BLaER1 (cell line): ENCODE data around the gene VEGFA.

ENCODE experiments used
- H3K27ac ChIP-seq: shearing (Covaris generic); formaldehyde crosslinking; 2 replicates; pipeline ENCODE4 v1.8.1; 2022
- H3K27me3 ChIP-seq: shearing (Covaris generic); formaldehyde crosslinking; 2 replicates; pipeline ENCODE4 v1.8.1; 2022
- H3K36me3 ChIP-seq: shearing (Covaris generic); formaldehyde crosslinking; 2 replicates; pipeline ENCODE4 v1.8.1; 2022
- H3K4me1 ChIP-seq: shearing (Covaris generic); formaldehyde crosslinking; 2 replicates; pipeline ENCODE4 v1.8.1; 2022
- H3K4me2 ChIP-seq: shearing (Covaris generic); formaldehyde crosslinking; 2 replicates; pipeline ENCODE4 v1.8.1; 2022
- H3K4me3 ChIP-seq: shearing (Covaris generic); formaldehyde crosslinking; 2 replicates; pipeline ENCODE4 v1.8.1; 2022
- H3K9ac ChIP-seq: shearing (Covaris generic); formaldehyde crosslinking; 2 replicates; pipeline ENCODE4 v1.8.1; 2022
- H3K9me3 ChIP-seq: shearing (Covaris generic); formaldehyde crosslinking; 2 replicates; pipeline ENCODE4 v1.8.1; 2022
- H4K20me1 ChIP-seq: shearing (Covaris generic); formaldehyde crosslinking; 2 replicates; pipeline ENCODE4 v1.8.1; 2022
- Cebpa-rat ChIP-seq: shearing (Covaris generic); IDR thresholded peaks from 2 replicates; pipeline ENCODE4 v1.8.1; 2022

The VEGFA gene

GRCh38 chr6:43765776-43766499, 4.1 kb upstream of the VEGFA start:
- H3K27me3 ChIP-seq, result no peaks in the 10 kb centered on the region

GRCh38 chr6:43766500-43766853, 3.5 kb upstream of the VEGFA start:
- Histone ChIP-seq H3K27ac (no peak overlapping the region), H3K4me1 (peaks cover 5% of the 10 kb centered on the region; the same call in 1 of the 2 replicates), H4K20me1 (peaks cover 12% of the 10 kb centered on the region; the same call in 1 of the 2 replicates), H3K4me2 (no peak overlapping the region), H3K9ac (no peak overlapping the region), H3K4me3 (no peak overlapping the region), H3K36me3 (no peaks in the 10 kb centered on the region), H3K27me3 (no peaks in the 10 kb centered on the region), H3K9me3 (no peaks in the 10 kb centered on the region)
- no peak for TF ChIP-seq Cebpa-rat

More at GRCh38 chr6:43765776-43766499, 4.1 kb upstream of the VEGFA start:
- H3K27ac ChIP-seq, result no peak overlapping the region
- no peaks in the 10 kb centered on the region for H3K36me3 ChIP-seq
- H4K20me1 ChIP-seq, result peaks cover 8% of the 10 kb centered on the region; the same call in 1 of the 2 replicates
- H3K4me2 ChIP-seq, result no peak overlapping the region
- H3K9me3 ChIP-seq, result no peaks in the 10 kb centered on the region
- no peak for TF ChIP-seq Cebpa-rat
- peaks cover 5% of the 10 kb centered on the region; the same call in 1 of the 2 replicates for H3K4me1 ChIP-seq
- no peak overlapping the region for H3K4me3 ChIP-seq
- no peak overlapping the region for H3K9ac ChIP-seq

GRCh38 chr6:43766964-43767461, 3.0 kb upstream of the VEGFA start:
- Histone ChIP-seq H3K4me1 (peaks cover 5% of the 10 kb centered on the region), H3K4me3 (no peak overlapping the region), H3K9me3 (no peaks in the 10 kb centered on the region), H3K27me3 (no peaks in the 10 kb centered on the region), H3K9ac (no peak overlapping the region), H3K4me2 (no peak overlapping the region), H4K20me1 (peaks cover 12% of the 10 kb centered on the region; the same call in 1 of the 2 replicates), H3K36me3 (no peaks in the 10 kb centered on the region), H3K27ac (no peak overlapping the region)
- no peak for TF ChIP-seq Cebpa-rat

- Histone ChIP-seq H3K27me3 (no peaks in the 10 kb centered on the region), H3K4me3 (no peak overlapping the region), H3K9ac (no peak overlapping the region), H3K4me1 (peaks cover 12% of the 10 kb centered on the region), H3K27ac (no peak overlapping the region), H4K20me1 (peaks cover 14% of the 10 kb centered on the region; the same call in 1 of the 2 replicates), H3K9me3 (no peaks in the 10 kb centered on the region), H3K36me3 (no peaks in the 10 kb centered on the region), H3K4me2 (no peak overlapping the region)
- no peak for TF ChIP-seq Cebpa-rat
These were observed 2.2 kb upstream of the VEGFA start for GRCh38 chr6:43767553-43768505.

- no peak overlapping the region for H3K9ac ChIP-seq
- H3K27ac ChIP-seq, result no peak overlapping the region
- H3K4me1 ChIP-seq, result peaks cover 18% of the 10 kb centered on the region
- peaks cover 20% of the 10 kb centered on the region for H4K20me1 ChIP-seq
- no peaks in the 10 kb centered on the region for H3K27me3 ChIP-seq
- H3K4me2 ChIP-seq, result no peak overlapping the region; the same call in 1 of the 2 replicates
- H3K36me3 ChIP-seq, result no peaks in the 10 kb centered on the region
- no peak overlapping the region for H3K4me3 ChIP-seq
- no peak for TF ChIP-seq Cebpa-rat
- H3K9me3 ChIP-seq, result no peaks in the 10 kb centered on the region
These were observed 1.5 kb upstream of the VEGFA start for GRCh38 chr6:43768506-43768860.

- H3K9ac ChIP-seq, result no peak overlapping the region
- no peak overlapping the region for H3K27ac ChIP-seq
- peak overlapping the region; percentile 97 for H3K4me2 ChIP-seq
- no peaks in the 10 kb centered on the region for H3K27me3 ChIP-seq
- H3K4me1 ChIP-seq, result peaks cover 24% of the 10 kb centered on the region
- no peaks in the 10 kb centered on the region for H3K36me3 ChIP-seq
- no peaks in the 10 kb centered on the region for H3K9me3 ChIP-seq
- H3K4me3 ChIP-seq, result no peak overlapping the region
- no peak for TF ChIP-seq Cebpa-rat
- peaks cover 26% of the 10 kb centered on the region for H4K20me1 ChIP-seq
These were observed 957 bp upstream of the VEGFA start for GRCh38 chr6:43768983-43769525.

GRCh38 chr6:43770372-43771209, 580 bp downstream of the VEGFA start:
- peaks cover 40% of the 10 kb centered on the region for H3K4me1 ChIP-seq
- H3K9ac ChIP-seq, result peak overlapping the region; percentile 97
- peak overlapping the region; percentile 98 for H3K27ac ChIP-seq

GRCh38 chr6:43771210-43771857, 1.3 kb downstream of the VEGFA start:
- TF ChIP-seq Cebpa-rat, result no peak
- Histone ChIP-seq H3K9ac (peak overlapping the region; percentile 97), H4K20me1 (peaks cover 49% of the 10 kb centered on the region), H3K36me3 (peaks cover 4% of the 10 kb centered on the region), H3K27me3 (no peaks in the 10 kb centered on the region), H3K9me3 (no peaks in the 10 kb centered on the region), H3K4me1 (peaks cover 47% of the 10 kb centered on the region), H3K4me2 (peak overlapping the region; percentile 97), H3K4me3 (peak overlapping the region; percentile 98), H3K27ac (peak overlapping the region; percentile 98)

More at GRCh38 chr6:43770372-43771209, 580 bp downstream of the VEGFA start:
- Histone ChIP-seq H3K36me3 (no peaks in the 10 kb centered on the region), H3K4me3 (peak overlapping the region; percentile 98), H4K20me1 (peaks cover 42% of the 10 kb centered on the region), H3K4me2 (peak overlapping the region; percentile 97), H3K9me3 (no peaks in the 10 kb centered on the region), H3K27me3 (no peaks in the 10 kb centered on the region)
- no peak for TF ChIP-seq Cebpa-rat
